Measurements from ENCODE around the gene ZBTB25. TPM values are rescaled to one million over a fixed set of nuclear protein-coding genes. Genes with fewer than 3 reads are reported as not detected.

ZBTB25 gene
- total RNA-seq, 1 donor from 2014 or later = 4.7 TPM

DNA sequence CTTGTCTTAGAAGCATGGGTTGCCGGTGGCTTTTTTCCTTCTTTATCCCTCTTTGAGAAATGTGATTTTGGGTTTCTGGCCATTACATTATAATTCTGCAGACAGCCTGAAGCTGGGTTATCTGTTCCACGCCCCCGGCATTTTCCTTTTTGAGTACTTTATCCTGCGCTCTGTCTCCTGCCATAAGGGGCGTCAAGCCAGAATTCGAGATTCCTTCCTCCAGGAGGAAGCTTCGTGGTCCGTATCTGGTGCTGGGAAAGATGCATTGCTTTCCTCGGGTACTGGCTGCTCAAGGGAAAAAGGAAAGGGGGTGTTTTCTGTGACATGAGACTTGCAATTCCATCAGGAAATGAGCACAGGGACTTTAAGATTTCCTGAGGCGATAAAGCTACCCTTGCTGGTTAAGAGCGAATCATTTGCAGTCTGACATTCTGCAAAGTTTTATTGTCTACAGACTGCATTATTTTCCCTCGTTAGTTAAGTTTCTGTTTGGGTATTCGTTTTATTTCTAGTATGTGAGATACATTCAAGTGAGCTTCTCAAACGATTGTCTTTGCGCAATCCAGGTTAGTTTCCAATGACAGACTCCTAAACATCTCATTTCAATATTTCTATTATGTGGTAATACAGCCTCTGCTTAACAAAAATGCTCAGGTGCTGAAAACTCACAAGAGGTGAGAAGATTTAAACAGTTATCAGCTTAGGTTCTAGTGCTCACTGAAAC lies 37.6 kb downstream of the ZBTB25 start:
- peak; percentile 26 for DNase-seq (ENCODE audit: low read depth)
- H3K4me3 ChIP-seq (ENCODE audit: low read depth, low read length) = peak overlapping the region; percentile 51
- H3K27me3 ChIP-seq (ENCODE audit: control insufficient read depth, insufficient read depth, low read length) = no peaks in the 10 kb centered on the region
- no peak for FAIRE-seq
- TF ChIP-seq, protein P1, sequence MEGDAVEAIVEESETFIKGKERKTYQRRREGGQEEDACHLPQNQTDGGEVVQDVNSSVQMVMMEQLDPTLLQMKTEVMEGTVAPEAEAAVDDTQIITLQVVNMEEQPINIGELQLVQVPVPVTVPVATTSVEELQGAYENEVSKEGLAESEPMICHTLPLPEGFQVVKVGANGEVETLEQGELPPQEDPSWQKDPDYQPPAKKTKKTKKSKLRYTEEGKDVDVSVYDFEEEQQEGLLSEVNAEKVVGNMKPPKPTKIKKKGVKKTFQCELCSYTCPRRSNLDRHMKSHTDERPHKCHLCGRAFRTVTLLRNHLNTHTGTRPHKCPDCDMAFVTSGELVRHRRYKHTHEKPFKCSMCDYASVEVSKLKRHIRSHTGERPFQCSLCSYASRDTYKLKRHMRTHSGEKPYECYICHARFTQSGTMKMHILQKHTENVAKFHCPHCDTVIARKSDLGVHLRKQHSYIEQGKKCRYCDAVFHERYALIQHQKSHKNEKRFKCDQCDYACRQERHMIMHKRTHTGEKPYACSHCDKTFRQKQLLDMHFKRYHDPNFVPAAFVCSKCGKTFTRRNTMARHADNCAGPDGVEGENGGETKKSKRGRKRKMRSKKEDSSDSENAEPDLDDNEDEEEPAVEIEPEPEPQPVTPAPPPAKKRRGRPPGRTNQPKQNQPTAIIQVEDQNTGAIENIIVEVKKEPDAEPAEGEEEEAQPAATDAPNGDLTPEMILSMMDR (IDR thresholded peaks at IDR 0.05; ENCODE audit: insufficient read depth, low read length, severe bottlenecking) = no peak
- H3K36me3 ChIP-seq (ENCODE audit: control insufficient read depth, insufficient read depth, low read length) = no peaks in the 10 kb centered on the region

DNA sequence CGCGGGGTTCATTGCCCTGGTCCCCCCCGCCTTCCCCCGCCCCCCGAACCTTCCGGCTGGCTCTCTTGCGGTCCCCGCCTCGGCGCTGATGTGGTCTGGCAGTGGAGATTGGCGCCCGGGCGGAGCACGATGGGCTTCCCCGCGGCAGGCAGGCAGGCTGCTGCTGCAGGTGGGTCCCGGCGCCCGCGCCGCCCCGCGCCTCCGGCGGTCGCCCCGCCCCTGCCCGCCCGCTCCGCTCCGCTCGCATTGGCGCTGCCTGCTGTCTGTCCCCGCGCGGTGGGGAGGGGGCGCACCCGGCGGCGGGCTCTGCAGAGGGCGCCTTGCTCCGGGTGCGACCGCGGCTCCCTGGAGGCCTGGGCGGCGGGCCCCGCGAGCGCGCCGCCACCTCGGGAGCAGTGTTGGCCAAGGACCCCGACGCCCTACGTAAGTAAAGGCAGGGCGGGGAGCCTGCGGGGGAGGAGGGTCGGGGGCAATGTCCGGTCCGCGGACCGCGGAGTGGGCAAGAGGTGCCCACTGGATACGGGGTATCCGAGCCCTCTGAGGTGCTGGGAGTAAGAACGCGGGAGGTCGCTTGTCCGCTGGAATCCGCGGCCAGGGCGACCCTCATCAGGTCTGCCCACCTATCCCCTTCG lies 38.3 kb downstream of the ZBTB25 start, which contains the start of gene AKAP5:
Gene AKAP5 (plus strand): TSS at position 309 of the 632 bp plus-strand sequence. CDS start 2,896 bp downstream, outside the sequence.
- TF ChIP-seq, protein P1 (IDR thresholded peaks at IDR 0.05; ENCODE audit: insufficient read depth, low read length, severe bottlenecking) = no peak
- Histone ChIP-seq H3K27me3 (ENCODE audit: control insufficient read depth, insufficient read depth, low read length) (no peaks in the 10 kb centered on the region), H3K36me3 (ENCODE audit: control insufficient read depth, insufficient read depth, low read length) (no peaks in the 10 kb centered on the region), H3K4me3 (ENCODE audit: low read depth, low read length) (peak within 1 kb of the TSS; percentile 51)
- peak; percentile 8 for DNase-seq (ENCODE audit: low read depth)
- no peak for FAIRE-seq

DNA sequence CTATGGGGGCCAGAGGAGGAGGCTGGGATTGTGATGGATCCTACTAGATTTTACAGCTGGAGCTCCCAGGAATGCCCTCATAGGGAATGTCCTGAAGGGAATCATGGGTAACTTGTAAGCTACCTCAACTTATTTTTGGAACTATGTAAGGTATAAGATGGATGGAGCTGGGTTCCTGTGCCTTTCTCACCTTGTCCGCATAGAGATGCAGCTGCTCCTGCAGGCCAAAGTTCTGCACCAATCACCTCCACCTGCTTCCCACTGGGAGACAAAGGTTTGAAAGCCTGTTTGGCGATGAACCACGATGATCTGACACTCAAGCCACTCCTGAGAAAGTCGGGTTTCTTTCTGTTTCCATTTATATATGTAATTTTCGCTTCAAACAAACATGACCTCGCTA lies 39.0 kb downstream of the ZBTB25 start:
- FAIRE-seq = no peak
- H3K27me3 ChIP-seq (ENCODE audit: control insufficient read depth, insufficient read depth, low read length) = no peaks in the 10 kb centered on the region
- TF ChIP-seq, protein P1 (IDR thresholded peaks at IDR 0.05; ENCODE audit: insufficient read depth, low read length, severe bottlenecking) = no peak
- H3K4me3 ChIP-seq (ENCODE audit: low read depth, low read length) = peak overlapping the region; percentile 51
- no peak for DNase-seq (ENCODE audit: low read depth)
- H3K36me3 ChIP-seq (ENCODE audit: control insufficient read depth, insufficient read depth, low read length) = no peaks in the 10 kb centered on the region

DNA sequence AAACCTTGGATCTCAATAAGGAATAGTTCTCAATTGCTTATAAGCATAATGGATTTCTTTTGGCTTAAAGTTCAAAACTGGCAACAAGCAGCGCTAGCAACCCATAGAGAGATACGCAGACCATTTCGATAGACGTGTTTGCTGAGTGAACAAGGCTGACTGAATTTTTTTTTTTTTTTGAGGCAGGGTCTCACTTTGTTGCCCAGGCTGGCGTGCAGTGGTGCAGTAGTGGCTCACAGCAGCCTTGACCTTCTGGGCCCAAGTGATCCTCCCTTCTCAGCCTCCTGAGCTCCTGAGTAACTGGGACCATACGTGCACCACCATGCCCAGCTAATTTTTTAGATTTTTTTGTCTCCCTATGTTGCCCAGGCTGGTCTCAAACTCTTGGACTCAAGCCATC lies 39.8 kb downstream of the ZBTB25 start:
- H3K27me3 ChIP-seq (ENCODE audit: control insufficient read depth, insufficient read depth, low read length) = no peaks in the 10 kb centered on the region
- DNase-seq (ENCODE audit: low read depth) (no peak), FAIRE-seq (no peak)
- TF ChIP-seq, protein P1 (IDR thresholded peaks at IDR 0.05; ENCODE audit: insufficient read depth, low read length, severe bottlenecking) = no peak
- no peak overlapping the region for H3K4me3 ChIP-seq (ENCODE audit: low read depth, low read length)
- peaks cover 1% of the 10 kb centered on the region for H3K36me3 ChIP-seq (ENCODE audit: control insufficient read depth, insufficient read depth, low read length)

DNA sequence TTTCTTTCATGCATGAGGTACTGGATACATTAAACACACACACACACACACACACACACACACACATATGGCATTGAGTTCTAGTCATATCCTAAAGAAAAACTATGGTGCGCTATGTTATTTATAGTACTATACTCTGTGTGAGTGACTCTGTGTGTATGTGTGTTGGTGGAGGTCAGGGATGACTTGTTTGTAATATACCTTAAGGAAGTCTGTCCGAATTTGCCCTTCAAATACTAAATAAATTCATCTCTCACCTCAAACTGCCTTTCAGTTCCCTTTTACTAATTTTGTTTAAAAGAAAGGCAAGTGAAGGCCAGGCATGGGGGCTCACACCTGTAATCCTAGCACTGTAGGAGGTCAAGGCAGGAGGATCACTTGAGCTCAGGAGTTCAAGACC lies 40.4 kb downstream of the ZBTB25 start:
- TF ChIP-seq, protein P1 (IDR thresholded peaks at IDR 0.05; ENCODE audit: insufficient read depth, low read length, severe bottlenecking) = no peak
- peaks cover 1% of the 10 kb centered on the region for H3K36me3 ChIP-seq (ENCODE audit: control insufficient read depth, insufficient read depth, low read length)
- FAIRE-seq (no peak), DNase-seq (ENCODE audit: low read depth) (no peak)
- H3K4me3 ChIP-seq (ENCODE audit: low read depth, low read length) = no peak overlapping the region
- H3K27me3 ChIP-seq (ENCODE audit: control insufficient read depth, insufficient read depth, low read length) = no peaks in the 10 kb centered on the region
